Stomach (tissue), 9 donors: ENCODE data around the gene NKAIN4. TPM values are rescaled to one million over a fixed set of nuclear protein-coding genes. Genes with fewer than 3 reads are reported as not detected.

Experiments used
- DNase-seq, 2 donors: peaks; one replicate each; pipeline versions ENCODE4 v3.0.0 to v3.0.0-alpha.2; 2013 to 2019
- H3K27ac ChIP-seq, 5 donors: fragments of 200-600 bp in 4 of 5; sonication (generic) in 4 of 5; one replicate each; pipeline ENCODE4 v1.5.1; 2013 to 2019; ENCODE audit warnings: mild to moderate bottlenecking in 1 of 5, moderate library complexity in 1 of 5
- H3K27me3 ChIP-seq, 3 donors: fragments of 200-600 bp; sonication (generic); one replicate each; pipeline ENCODE4 v1.5.1; 2017 to 2019; ENCODE audit warnings: mixed run types in 1 of 3
- H3K36me3 ChIP-seq, 4 donors: fragments of 200-600 bp; sonication (generic); 1 replicate in 3 of 4; 2 replicates in 1 of 4; pipeline ENCODE4 v1.5.1; 2016 to 2019
- H3K4me1 ChIP-seq, 4 donors: fragments of 200-600 bp; sonication (generic); one replicate each; pipeline ENCODE4 v1.5.1; 2016 to 2019
- H3K4me3 ChIP-seq, 4 donors: fragments of 200-600 bp; sonication (generic) in 3 of 4; one replicate each; pipeline ENCODE4 v1.5.1; 2016 to 2019; ENCODE audit warnings: mild to moderate bottlenecking in 1 of 4
- H3K9me3 ChIP-seq, 4 donors: fragments of 200-600 bp; sonication (generic); one replicate each; pipeline ENCODE4 v1.5.1; 2016 to 2019
- CTCF ChIP-seq, 7 experiments: fragments of 450-650 bp in 4 of 7; fragments of 200-600 bp in 3 of 7; sonication (generic) in 3 of 7; IDR thresholded peaks; one replicate each; pipeline ENCODE4 v1.5.1; 2016 to 2019; ENCODE audit warnings: antibody characterized with exemption in 7 of 7, control low read depth in 2 of 7, mild to moderate bottlenecking in 1 of 7
- EP300 ChIP-seq: sonication (generic); formaldehyde crosslinking; IDR thresholded peaks from one replicate; pipeline ENCODE4 v1.6.1; 2017; ENCODE audit warnings: antibody characterized with exemption
- POLR2A ChIP-seq, 4 donors: fragments of 450-650 bp; IDR thresholded peaks; one replicate each; pipeline ENCODE4 v1.6.1; 2016; ENCODE audit warnings: antibody characterized with exemption in 4 of 4, control low read depth in 2 of 4, mild to moderate bottlenecking in 1 of 4, moderate library complexity in 1 of 4
- POLR2AphosphoS5 ChIP-seq, 3 donors: sonication (generic); formaldehyde crosslinking; IDR thresholded peaks; one replicate each; pipeline ENCODE4 v1.6.1; 2016; ENCODE audit warnings: antibody characterized with exemption in 3 of 3
- WGBS, 5 donors: extraction: QIAGEN DNeasy Blood & Tissue Kit in 3 of 5; methylation state at CpG; one replicate each; pipeline versions ENCODE4 v1.1.5 to v1.1.7; 2013 to 2018; 5-methylcytosine and 5-hydroxymethylcytosine counted together
- intact Hi-C: fragments of 100-400 bp; cut with DNase I; formaldehyde crosslinking; loops from one replicate; pipeline ENCODE4 v1.15.1; 2023; ENCODE audit warnings: low total_unique reads
- polyA plus RNA-seq, 3 donors: library from polyadenylated mRNA; stranded (reverse); fragments of 200-250 nt; gene quantifications; one replicate each; pipeline ENCODE4 v1.2.3, GENCODE V29; 2013
- total RNA-seq, 5 donors: library from RNA; depleted of rRNA; stranded (reverse); fragments of >200 nt; gene quantifications; one replicate each; pipeline versions ENCODE4 v1.1.0 to v1.2.3, GENCODE V29; 2014 to 2016
- donor health status: healthy with polysubstance abuse.
- donor health status: Bipolar disorder and iron deficiency.
- donor health status: healthy.

The NKAIN4 gene
- total and polyA plus RNA-seq, 8 donors: 0.28 to 4.4 (median 1.2) TPM; not detected in 5

GRCh38 chr20:63238031-63238430, 16.2 kb downstream of the NKAIN4 start:
- TF ChIP-seq POLR2AphosphoS5 (IDR thresholded peaks at IDR 0.05) (no peak), CTCF (IDR thresholded peaks at IDR 0.05) (no peak), EP300 (no peak), POLR2A (IDR thresholded peaks at IDR 0.05) (no peak)
- Histone ChIP-seq H3K4me3 (no peak overlapping the region), H3K36me3 (no peaks in the 10 kb centered on the region), H3K9me3 (no peaks in the 10 kb centered on the region), H3K4me1 (no peaks in the 10 kb centered on the region), H3K27ac (no peak overlapping the region), H3K27me3 (peaks cover 0 to 98% (median 12%) of the 10 kb centered on the region in 3 donors)
- WGBS, 5 donors: 70 to 94% (median 76%) methylated on average over 2 to 10 of the region's 10 CpGs
- DNase-seq: no peak
- intact Hi-C loops: no loop called here

- H3K27me3 ChIP-seq: peaks cover 0 to 98% (median 19%) of the 10 kb centered on the region in 3 donors
- no peaks in the 10 kb centered on the region for H3K9me3 ChIP-seq
- TF ChIP-seq CTCF (IDR thresholded peaks at IDR 0.05): no peak
- TF ChIP-seq EP300: no peak
- TF ChIP-seq POLR2A (IDR thresholded peaks at IDR 0.05): no peak
- no peak for TF ChIP-seq POLR2AphosphoS5 (IDR thresholded peaks at IDR 0.05)
- peaks cover 0 to 9% (median 0%) of the 10 kb centered on the region in 4 donors for H3K4me1 ChIP-seq
- 64 to 82% (median 80%) methylated on average over 7 to 26 of the region's 26 CpGs for WGBS, 5 donors
- intact Hi-C loops: no loop called here
- H3K36me3 ChIP-seq: no peaks in the 10 kb centered on the region
- H3K4me3 ChIP-seq: no peak overlapping the region
- DNase-seq: no peak
- H3K27ac ChIP-seq: no peak overlapping the region
Measured at GRCh38 chr20:63236116-63236837, 18.0 kb downstream of the NKAIN4 start.

GRCh38 chr20:63235399-63235983, 18.8 kb downstream of the NKAIN4 start, which contains the start of gene BIRC7:
Gene BIRC7 (plus strand): TSS chr20:63235905. CDS start chr20:63236097, 192 bp downstream.
- intact Hi-C loops: no loop called here
- TF ChIP-seq EP300: no peak
- H3K4me3 ChIP-seq: no peak within 1 kb of the TSS
- H3K4me1 ChIP-seq: peaks cover 0 to 16% (median 0%) of the 10 kb centered on the region in 4 donors
- 32 to 53% (median 37%) methylated on average over 7 to 16 of the region's 17 CpGs for WGBS, 5 donors
- no peaks in the 10 kb centered on the region for H3K36me3 ChIP-seq
- peaks cover 0 to 98% (median 24%) of the 10 kb centered on the region in 3 donors for H3K27me3 ChIP-seq
- no peak within 1 kb of the TSS for H3K27ac ChIP-seq
- DNase-seq: no peak
- no peaks in the 10 kb centered on the region for H3K9me3 ChIP-seq

- H3K9me3 ChIP-seq: no peaks in the 10 kb centered on the region
- TF ChIP-seq CTCF (IDR thresholded peaks at IDR 0.05) (peak in 4 of 7 experiments; percentile 20 to 44 (median 34)), POLR2A (IDR thresholded peaks at IDR 0.05) (no peak), POLR2AphosphoS5 (IDR thresholded peaks at IDR 0.05) (no peak)
- H3K36me3 ChIP-seq: no peaks in the 10 kb centered on the region
- H3K27me3 ChIP-seq: peaks cover 0 to 99% (median 24%) of the 10 kb centered on the region in 3 donors
- intact Hi-C loops: no loop called here
- 10 to 19% (median 14%) methylated on average over 15 to 20 of the region's 20 CpGs for WGBS, 5 donors
- H3K4me3 ChIP-seq: no peak overlapping the region
- peaks cover 0 to 16% (median 0%) of the 10 kb centered on the region in 4 donors for H3K4me1 ChIP-seq
- peak; percentile 52 to 68 for DNase-seq
- H3K27ac ChIP-seq: no peak overlapping the region
Measured at GRCh38 chr20:63234693-63235398, 19.4 kb downstream of the NKAIN4 start.
